NCI-H2227 (cell line): Measurements from ENCODE around the gene KCMF1.
A peak's percentile ranks its signal among the peaks of the same experiment; 100 is the strongest.
"Not testable (repeated sequence)": the region's sequence is repeated elsewhere in the genome, so short reads cannot be mapped to it uniquely, and the experiment has no call there.

Source experiments
- DNase-seq: peaks from one replicate; lab custom pipeline; 2025; ENCODE audit not compliant: unreplicated experiment; lab: John Stamatoyannopoulos, UW

The KCMF1 gene

DNA sequence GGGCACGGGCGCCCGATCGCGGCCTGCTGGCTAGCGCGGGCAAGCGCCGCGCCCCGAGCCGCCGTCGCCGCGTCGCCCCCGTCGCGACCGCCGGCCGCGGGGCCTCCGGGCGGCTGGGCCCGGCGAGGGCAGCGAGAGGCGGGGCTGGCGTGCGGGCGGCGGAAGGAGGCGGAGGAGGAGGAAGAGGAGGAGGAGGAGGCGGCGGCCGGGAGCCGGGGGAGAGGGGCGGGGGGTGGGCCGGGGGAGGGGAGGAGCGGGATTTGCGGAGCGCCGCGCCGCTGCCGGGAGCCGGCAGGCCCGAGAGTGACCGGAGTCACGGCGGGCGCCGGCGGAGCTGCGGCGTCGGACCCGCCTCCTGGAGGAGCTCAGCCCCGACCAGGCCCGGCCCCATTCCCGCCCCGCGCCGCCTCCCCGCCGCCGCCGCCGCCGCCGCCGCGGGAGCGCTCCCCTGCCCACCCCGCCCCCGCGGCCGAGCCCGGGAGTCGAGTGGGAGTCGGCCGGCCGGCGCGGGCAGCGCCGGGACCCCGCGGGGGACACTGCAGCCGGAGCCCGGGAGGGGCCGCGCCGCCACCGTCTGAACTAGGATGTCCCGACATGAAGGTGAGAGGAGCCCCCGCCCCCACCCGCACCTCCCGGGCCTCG, at the start of gene KCMF1:
TSS of gene KCMF1 (plus strand) at position 294 of the 642 bp plus-strand sequence. CDS start at position 585, 291 bp downstream.
- peak; percentile 85 for DNase-seq

DNA sequence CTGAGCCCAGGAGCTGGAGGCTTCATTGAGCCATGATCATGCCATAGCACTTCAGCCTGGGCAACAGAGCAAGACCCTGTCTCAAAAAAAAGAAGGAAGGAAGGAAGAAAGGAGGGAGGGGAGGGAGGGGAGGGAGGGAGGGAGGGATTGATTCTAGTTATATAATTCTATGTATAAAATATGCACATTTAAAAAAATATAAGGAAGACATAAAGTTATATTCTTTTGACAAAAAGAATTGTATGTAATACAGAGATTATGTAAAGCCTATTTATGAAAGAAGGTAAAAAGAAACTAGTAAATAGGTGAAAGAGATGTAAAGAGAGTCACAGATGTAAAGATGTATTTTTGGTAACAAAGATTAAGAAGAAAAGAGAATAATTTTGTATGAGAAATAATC, 48.0 kb upstream of the KCMF1 start:
- DNase-seq = no peak

DNA sequence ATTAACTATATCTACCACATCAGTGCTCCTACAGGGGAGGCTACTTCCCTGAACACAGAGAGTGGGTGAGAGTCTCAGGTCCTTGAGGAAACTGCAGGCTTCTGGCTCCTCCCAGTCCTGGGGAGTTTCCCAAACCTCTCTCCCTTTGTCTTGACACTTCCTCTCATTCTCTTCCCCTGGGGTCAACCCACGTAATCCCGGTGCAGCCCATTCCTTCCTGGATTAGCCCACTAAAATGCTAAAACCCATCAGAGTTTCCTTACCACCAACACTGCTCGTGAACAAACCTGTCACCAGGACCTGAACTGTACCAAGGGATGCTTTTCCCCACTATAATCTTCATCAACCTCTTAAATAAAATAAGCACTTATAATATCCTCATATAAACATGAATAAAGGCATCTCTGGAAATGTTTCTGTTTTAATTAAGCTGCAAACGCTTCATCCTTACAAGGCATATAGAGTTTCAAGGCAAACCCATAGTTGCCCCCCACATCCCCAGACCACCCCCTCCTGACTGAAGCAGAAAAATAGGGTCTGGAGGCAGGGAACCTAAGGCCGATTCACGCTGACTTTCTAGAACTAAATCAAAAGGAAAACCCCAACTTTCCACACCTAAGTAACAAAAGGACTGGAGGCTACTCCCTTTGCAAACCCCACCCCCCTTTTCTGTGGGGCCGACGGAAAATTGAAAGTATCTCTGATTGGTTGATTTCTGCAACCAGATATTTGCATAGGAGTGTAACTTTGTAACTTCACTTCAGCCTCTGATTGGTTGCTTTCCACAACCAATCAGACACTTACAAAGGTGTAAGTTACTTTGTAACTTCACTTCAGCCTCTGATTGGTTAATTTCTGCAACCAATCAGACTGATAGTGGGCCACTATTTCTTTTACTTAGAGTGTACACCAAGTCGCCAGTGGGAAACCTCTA, 46.5 kb upstream of the KCMF1 start:
- DNase-seq = no peak

DNA sequence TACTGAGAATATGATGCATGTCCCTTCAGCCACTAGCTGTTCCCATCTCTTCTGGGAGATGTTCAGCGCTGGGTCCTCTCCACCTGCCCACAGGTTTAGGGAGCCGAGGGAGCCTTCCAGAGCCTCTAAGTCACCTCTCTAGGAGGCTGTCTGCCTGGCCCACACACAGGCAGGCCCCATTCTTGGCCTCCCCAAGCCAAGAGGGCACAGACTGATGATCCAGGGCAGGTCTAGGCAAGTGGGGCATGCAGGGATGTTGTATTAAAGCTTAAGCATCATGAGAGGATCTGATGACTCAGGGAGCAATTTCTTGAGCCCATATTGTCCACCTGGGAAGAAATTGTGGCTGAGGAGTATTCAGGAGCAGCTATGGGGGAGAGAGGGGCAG, 45.6 kb upstream of the KCMF1 start:
- DNase-seq = no peak

DNA sequence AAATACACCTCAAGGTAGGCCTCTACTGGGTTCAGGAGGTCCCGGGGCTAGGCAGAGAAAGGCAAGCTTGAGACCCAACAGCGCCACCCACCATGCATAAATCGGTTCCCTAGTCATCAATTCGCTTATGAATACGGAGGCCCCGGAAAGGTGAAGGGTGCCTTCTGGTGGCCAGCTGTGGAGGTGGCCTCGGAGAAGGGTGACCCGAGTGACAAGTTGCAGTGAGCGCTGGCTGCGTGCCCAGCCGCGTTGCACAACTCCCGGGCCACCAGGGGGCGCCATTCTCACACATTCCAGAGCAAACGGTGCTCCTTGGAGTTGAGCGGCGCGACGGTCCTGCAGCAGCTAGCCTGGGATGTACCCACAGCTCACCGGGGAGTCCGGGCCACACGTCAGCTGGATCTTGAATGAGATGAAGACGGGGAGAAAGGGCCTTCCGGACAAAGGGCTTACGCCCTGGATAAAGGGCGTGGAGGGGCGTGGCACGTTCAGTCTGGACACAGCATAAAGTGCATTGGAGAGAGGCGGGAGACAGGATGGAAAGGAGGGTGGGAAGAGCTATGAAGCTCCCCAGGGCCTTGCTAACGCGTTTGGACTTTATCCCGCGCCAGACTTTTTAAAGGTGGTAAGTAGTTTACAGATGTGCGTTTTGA, 45.1 kb upstream of the KCMF1 start:
- DNase-seq = peak; percentile 94

DNA sequence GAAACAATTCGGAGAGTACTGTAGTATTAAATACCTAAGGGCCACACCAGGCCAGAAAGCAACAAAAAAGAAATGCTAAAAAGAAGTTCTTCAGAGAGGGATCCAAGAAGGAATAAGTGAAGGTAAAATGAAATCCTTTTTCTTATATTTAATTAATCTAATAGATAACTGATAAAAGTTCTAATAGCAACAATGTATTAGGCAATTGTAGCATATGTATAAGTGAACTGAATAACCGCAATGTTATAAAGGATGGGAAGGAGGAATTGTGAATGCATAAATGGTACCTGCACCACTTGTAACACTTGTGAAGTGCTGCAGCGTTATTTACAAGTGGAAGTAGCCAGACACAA, 43.7 kb upstream of the KCMF1 start:
- DNase-seq = no peak

DNA sequence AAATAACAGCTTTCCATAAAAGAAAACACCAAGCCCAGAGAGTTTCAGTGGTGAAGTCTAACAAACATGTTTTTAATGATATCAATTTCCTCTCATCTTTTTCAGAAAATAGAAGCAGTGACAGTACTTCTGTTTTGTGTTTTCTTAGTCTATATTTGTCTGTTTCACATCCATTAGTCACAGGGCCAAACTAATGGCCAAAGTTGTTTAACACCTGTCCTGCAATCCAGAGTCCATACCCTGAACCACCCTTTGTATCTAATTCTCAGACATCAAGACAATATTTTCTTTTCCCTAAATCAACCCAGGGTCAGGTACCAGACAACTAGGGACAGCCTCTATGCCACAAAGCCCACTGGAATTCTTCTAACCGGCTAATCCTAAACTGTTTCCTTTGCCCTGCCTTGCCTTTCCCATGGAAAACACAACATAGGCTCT, 39.6 kb upstream of the KCMF1 start:
- DNase-seq = no peak

DNA sequence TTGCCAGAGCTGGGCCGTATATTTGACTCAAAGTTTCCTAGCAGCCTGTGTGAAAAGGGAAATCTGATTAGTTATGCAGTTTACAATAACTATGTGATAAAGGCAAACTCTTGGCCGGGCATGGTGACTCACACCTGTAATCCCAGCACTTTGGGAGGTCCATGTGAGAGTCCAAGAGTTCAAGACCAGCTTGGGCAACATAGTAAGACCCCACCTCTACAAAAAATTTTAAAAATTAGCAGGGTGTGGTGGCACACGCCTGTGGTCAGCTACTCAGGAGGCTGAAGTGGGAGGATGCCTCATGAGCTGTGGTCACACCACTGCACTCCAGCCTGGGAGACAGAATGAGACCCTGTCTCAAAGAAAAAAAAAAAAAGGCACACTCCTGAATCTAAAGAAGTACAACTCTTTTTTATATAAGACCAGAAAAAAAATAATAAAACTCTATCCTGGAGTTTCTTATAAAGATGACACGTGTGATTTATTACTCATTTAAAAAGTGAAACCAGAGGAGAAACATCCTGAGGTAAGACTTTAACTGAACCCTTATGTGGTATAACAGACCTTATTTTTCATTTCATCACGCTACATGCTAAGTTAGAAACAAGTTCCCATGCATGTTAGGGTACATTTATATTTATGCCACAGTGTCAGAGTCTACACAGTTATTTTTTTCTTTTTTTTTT, 32.6 kb upstream of the KCMF1 start:
- DNase-seq = no peak

DNA sequence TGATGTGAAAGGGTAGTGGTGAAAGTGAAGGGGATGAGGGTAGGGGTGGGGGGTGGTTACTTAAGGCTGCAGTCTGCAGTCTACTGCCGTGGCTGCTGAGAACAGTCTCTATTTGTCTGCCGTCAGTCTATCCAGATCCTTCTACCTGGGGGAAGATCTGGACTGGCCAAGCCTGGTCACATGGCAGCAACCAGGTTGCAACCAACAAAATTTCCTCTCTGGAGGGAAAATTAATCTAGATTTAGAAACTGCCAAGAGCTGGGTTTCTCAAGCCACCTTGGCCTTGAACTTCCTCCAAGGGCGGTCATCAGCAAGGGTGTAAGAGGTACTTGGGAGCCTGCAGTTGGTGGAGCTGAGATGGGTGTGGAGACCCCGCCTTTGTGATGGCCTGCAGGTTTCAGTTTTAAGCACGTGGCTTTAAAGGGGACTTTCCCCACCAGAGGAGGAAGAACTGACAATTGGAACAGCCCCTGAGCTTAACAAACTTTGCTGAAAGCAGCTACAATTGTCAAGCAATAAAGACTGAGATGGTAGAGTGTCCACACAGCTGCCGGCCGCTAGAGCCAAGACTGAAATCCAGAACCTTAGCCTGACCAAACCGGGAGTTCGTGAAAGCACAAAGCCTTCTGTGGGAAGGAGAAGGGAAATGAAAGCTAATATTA, 31.4 kb upstream of the KCMF1 start:
- no peak for DNase-seq

DNA sequence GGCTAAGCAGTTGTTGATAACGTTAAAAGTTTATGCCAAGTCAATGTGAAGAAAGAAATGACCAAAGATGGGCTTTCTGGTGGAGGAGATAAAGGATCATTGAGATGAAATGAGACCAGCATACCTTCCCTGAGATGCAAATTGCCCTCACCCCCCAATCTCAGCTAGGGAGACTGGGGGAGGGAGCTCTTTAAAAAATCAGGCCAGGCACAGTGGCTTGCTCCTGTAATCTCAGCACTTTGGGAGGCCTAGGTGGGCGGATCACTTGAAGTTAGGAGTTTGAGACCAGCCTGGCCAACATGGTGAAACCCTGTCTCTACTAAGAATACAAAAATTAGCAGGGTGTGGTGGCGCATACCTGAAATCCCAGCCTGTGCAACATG, 30.9 kb upstream of the KCMF1 start:
- no peak for DNase-seq

DNA sequence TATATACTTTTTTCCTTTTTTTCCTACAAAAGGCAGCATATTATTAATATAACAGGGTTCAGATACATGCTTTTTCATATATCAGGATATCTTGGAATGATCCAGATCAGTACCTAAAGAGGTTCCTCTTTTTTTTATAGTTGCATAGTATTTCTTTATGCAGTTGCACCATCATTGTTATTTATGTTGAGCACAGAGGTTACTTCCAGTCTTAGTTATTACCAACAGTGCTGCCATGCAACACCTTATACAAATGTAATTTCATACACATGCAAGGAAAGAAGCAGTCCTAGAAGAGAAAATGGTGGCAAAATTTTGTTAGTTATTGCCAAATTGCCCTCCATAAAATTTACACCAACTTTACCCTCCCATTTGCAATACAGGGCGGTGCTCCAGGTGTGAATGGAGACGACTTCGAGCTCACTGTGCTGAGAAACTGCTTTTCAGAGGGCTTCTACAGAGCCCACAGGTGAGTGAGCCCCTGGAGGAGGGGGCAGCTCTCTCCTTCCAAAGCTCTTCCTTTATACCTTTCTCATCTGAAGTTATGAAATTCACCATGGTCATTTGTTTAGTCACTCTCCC, 30.0 kb upstream of the KCMF1 start:
- DNase-seq = no peak

DNA sequence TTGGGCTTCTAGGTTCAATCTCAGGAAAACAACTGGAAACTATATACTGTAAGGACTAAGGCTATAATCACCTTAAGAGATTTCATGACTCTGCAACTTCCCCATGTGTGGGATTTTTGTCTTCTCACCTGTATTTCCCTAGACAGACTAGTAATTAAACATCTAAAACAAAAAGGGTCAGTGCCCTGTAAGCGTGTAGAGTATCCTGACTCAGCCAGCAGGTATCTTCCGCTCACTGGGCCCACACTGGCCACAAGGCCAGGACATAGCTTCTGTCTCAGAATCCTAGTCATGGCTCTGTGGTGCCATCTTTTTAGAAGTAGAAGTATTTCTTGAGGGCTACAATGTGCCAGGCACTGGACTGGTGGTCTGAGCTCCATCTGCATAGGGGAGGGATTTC, 28.8 kb upstream of the KCMF1 start:
- no peak for DNase-seq

DNA sequence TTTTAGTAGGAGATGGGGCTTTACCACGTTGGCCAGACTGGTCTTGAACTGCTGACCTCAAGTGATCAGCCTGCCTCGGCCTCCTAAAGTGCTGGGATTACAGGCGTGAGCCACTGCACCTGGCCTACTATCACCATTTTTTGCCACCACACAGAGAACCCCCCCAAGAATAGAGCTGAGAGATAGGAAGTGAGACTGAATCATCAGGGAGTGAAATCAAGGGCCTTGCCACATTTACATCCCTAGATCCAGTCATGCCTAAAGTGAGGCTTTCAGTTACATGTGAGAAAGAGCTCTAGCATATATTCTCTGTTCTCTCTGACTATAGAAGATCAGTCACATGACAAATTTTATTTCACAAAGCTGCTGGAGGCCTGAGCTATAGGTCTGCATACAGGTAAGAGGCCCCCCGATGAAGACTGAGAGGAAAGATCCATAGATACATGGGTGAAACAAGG, 28.0 kb upstream of the KCMF1 start:
- DNase-seq = no peak

DNA sequence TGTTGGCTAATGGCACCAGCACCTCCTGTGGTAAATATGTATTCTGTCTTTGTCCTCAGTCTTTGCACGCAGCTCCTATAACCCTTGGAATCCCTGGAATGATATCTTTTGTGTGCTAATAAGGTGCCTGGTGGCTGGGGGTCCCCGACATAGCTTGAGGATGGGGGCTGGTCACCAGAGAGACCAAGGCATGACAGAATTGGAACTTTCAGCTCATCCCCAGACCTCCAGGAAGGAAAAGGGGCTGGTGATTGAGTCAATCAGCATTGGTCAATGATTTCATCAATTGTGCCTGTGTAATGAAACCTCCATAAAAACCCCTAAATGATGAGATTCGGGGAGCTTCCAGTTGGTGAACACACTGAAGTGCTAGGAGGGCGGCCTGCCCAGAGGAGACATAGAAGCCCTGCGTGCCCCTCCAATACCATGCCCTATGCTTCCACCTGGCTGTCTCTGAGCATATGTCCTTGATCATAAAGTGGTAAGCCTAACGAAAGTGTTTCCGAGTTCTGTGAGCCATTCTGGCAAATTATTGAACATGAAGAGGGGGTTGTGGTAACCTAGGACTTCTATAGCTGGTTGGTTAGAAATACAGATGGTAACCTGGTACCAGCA, 26.6 kb upstream of the KCMF1 start:
- DNase-seq = no peak

DNA sequence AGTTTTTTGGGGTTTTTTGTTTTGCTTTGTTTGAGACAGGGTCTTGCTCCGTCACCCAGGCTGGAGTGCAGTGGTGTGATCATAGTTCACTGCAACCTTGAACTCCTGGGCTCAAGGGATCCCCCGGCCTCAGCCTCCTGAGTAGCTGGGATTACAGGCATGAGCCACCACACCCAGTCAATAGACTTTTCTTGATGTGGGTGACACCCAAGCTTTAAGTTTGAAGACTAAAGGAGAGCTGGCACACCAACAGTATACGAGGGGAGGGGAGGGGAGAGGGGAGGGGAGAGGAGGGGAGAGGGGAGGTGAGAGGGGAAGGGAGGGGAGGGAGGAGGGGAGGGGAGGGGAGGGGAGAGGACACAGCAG, 25.1 kb upstream of the KCMF1 start:
- not testable (repeated sequence) for DNase-seq

DNA sequence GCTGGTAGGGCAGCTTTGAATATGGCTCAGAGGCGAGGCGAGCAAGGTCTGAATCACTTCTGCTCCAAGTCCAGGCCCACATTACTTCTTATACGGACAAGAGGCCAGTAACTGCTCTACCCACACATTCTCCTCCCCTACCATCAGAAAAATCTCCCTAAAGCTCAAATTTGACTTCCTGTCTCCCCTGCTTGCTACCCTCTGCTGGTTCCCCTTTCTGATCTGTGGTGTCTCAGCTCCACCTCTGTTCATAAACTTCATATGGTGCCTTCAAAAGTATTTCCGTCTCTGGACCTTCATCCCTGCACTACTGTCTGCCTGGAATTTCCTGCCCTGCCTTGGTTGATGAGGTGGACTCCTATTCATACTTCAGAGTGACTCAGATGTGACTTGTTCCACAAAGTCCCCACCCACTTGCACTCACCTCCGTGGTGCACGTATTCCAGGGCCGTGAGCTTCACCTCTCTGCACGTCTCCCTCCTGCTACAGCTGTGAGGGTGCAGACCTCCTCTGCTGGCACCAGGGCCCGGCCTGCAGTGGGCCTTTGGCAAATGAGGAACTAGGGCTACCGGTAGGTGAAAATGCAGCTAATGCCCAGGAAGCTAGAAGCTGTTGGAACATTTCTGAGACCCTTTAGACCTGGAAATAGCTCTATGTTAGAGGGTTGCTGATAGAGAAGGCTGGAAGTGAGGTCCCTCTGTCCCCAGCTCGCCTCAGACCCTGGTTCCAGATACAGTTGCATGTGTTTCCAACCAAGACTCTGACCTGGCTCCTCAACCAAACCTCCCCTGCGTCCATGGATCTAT, 24.6 kb upstream of the KCMF1 start:
- DNase-seq = no peak

DNA sequence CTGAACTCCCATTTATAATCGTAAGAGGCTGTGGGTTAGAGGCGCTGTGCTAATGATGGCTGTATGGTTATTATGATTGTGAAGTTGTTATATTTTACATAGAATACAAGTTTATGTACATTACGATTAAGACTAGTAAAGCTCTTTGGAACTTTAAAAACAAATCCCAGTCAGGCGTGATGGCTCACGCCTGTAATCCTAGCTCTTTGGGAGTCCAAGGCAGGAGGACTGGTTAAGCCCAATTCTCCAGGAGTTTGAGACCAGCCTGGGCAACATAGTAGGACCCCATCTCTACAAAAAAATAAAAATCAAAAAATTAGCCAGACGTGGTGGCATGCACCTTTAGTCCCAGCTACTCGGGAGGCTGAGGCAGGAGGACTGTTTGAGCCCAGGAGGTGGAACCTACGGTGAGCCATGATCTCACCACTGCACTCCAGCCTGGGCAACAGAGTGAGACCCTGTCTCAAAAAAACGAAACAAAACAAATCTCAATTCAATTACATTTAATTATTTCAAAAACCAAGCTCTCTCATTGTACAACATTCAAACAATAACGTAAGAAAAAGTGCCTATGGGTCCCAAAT, 23.9 kb upstream of the KCMF1 start:
- no peak for DNase-seq

DNA sequence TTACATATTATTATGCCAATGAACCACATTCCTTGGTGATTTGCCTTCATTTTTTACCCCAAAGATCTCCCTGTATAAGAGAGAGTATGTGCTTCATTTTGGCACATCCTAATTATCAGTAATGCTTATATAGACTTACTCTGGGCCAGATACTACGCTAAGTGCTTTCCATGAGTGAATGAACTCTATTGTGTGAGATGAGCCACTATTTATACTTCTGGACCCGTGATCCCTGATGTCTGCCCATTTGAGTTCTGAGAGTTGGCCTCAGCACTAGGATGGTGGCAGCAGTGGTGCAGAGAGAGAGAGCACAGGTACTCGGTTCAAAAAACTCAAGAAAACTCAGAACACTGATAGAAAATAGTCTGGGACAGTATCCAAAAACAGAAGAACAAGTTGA, 17.4 kb upstream of the KCMF1 start:
- no peak for DNase-seq

DNA sequence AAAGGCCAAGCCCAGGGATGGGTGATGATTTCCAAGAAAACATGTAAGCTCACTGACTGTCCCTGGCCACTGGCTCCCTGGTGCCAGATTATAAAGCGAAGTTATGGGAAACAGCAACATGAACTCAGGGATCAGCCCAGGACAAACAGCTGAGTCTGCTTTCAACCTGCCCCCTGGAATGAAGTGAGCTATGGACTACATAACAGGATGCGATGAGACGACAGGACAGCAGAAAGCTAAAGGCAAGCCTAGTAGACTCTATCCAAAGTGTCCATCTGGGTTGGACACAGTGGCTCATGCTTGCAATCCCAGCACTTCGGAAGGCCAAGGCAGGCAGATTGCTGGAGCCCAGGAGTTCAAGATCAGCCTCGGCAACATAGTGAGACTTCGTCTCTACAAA, 16.6 kb upstream of the KCMF1 start:
- no peak for DNase-seq
